Natural killer cell (primary cell): Measurements from ENCODE around the gene CDH23. TPM values are rescaled to one million over a fixed set of nuclear protein-coding genes. Genes with fewer than 3 reads are reported as not detected.

Experiments used
- ATAC-seq, 3 donors: fragments of 150-1000 bp in 2 of 3; fragments of 200-7000 bp in 1 of 3; cut with Tn5 transposase; 1 replicate in 1 of 3; 2 replicates in 2 of 3; pipeline ENCODE4 v1.10.0; 2021; ENCODE audit warnings: mild to moderate bottlenecking in 2 of 3, moderate library complexity in 2 of 3
- DNase-seq, 2 donors: peaks; one replicate each; pipeline versions ENCODE4 v3.0.0 to v3.0.0-alpha.2; 2013 to 2021; ENCODE audit warnings: mixed read lengths in 1 of 2
- H3K27ac ChIP-seq: one replicate; pipeline ENCODE4 v1.5.1; 2013; ENCODE audit warnings: mild to moderate bottlenecking, low read length
- H3K27me3 ChIP-seq: one replicate; pipeline ENCODE4 v1.6.1; 2013; ENCODE audit warnings: low read length; ENCODE audit not compliant: control insufficient read depth, insufficient read depth
- H3K36me3 ChIP-seq: one replicate; pipeline ENCODE4 v1.6.1; 2013; ENCODE audit warnings: low read length; ENCODE audit not compliant: control insufficient read depth, insufficient read depth
- H3K4me1 ChIP-seq: one replicate; pipeline ENCODE4 v1.6.1; 2013; ENCODE audit warnings: low read length; ENCODE audit not compliant: control insufficient read depth, insufficient read depth
- H3K4me3 ChIP-seq: one replicate; pipeline ENCODE4 v1.5.1; 2013; ENCODE audit warnings: low read length
- H3K9me3 ChIP-seq: one replicate; pipeline ENCODE4 v1.6.1; 2013; ENCODE audit warnings: low read length; ENCODE audit not compliant: control insufficient read depth, insufficient read depth
- H3K27ac Mint-ChIP-seq, 2 donors: one replicate each; pipeline ENCODE4 v1.8.0; 2022; ENCODE audit warnings: mild to moderate bottlenecking in 2 of 2, mixed read lengths in 2 of 2, moderate library complexity in 1 of 2
- H3K27me3 Mint-ChIP-seq, 2 donors: one replicate each; pipeline ENCODE4 v1.8.0; 2022; ENCODE audit warnings: low read depth in 2 of 2, mixed read lengths in 2 of 2
- H3K36me3 Mint-ChIP-seq: one replicate; pipeline ENCODE4 v1.8.0; 2022; ENCODE audit warnings: mixed read lengths
- H3K4me1 Mint-ChIP-seq, 2 donors: one replicate each; pipeline ENCODE4 v1.8.0; 2022; ENCODE audit warnings: mixed read lengths in 2 of 2
- H3K4me3 Mint-ChIP-seq: one replicate; pipeline ENCODE4 v1.8.0; 2022; ENCODE audit warnings: mild to moderate bottlenecking, moderate library complexity, mixed read lengths
- H3K9me3 Mint-ChIP-seq, 2 donors: one replicate each; pipeline ENCODE4 v1.8.0; 2022; ENCODE audit warnings: mixed read lengths in 2 of 2
- WGBS: methylation state at CpG from one replicate; pipeline ENCODE4 v1.1.7; 2013; ENCODE audit warnings: missing lambda C conversion rate; ENCODE audit not compliant: insufficient coverage; 5-methylcytosine and 5-hydroxymethylcytosine counted together
- intact Hi-C: fragments of 100-400 bp; cut with micrococcal nuclease; formaldehyde crosslinking; loops from one replicate; pipeline ENCODE4 v1.14.2; 2022
- total RNA-seq, 4 donors: library from RNA; stranded (reverse); fragments of 120-200 nt in 1 of 4; gene quantifications; one replicate each; pipeline versions ENCODE4 v1.2.3 to v1.2.4, GENCODE V29; 2013 to 2022
- TF ChIP-seq, protein P1 (sequence below): fragments of 200-600 bp; IDR thresholded peaks from one replicate; pipeline ENCODE4 v1.8.0; 2022; ENCODE audit warnings: antibody characterized with exemption

Gene CDH23
- total RNA-seq, 3 donors from 2014 or later (not counting 1 experiment from before 2014, with no cell fraction given) = 1.2 to 6.0 (median 4.3) TPM

DNA sequence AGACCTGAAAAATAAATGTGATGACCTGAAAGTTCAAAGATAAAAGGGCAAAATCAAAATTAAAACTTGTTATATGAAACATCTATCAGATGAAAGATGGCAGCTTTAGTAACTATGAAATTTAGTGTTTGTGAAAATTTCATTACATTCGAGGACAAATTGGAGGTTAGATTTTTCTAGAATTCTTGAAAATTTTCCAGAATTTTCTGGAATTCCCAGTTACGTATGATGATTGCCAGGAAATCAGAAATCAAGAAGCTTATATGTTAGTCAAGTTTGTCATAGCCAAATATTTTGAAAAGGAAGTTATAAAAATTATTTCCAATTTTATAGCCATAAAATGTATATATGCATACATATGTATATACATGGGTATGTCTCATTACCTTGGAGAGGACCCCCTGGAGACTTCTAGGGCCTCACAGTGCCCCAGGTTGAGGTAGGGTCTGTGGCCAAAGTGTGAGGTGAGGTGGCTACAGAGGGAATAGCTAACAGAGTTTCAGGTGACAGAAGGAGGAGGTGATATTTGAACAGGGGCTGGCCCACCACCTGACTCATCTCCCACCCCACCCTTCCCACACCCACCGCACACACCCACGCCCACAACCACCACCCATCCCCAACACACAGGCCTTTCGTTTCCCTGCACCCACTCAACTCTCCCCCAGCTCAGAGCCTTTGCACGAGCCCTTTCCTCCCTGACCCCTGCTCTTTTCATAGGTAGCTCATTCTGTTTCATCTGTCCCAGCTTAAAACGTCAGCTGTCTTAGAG, 301.4 kb downstream of the CDH23 start:
- Mint-ChIP-seq H3K27me3 (peaks cover 0 to 2% of the 10 kb centered on the region in 2 donors), H3K4me3 (peak overlapping the region; percentile 66), H3K36me3 (no peaks in the 10 kb centered on the region), H3K4me1 (peaks cover 44 to 71% of the 10 kb centered on the region in 2 donors), H3K9me3 (no peaks in the 10 kb centered on the region), H3K27ac (peak overlapping the region; percentile 76 to 82)
- DNase-seq (peak; percentile 62 to 69), ATAC-seq (peak; percentile 71 to 84 (median 75))
- no peaks in the 10 kb centered on the region for H3K9me3 ChIP-seq
- 22% methylated on average over 6 of the region's 7 CpGs for WGBS
- H3K4me3 ChIP-seq = no peak overlapping the region
- H3K27me3 ChIP-seq = no peaks in the 10 kb centered on the region
- peaks cover 88% of the 10 kb centered on the region for H3K4me1 ChIP-seq
- intact Hi-C loops = loop anchor here (5.0 kb wide), 1 partner anchor 44 kb away; no protein-coding TSS in a partner anchor
- peak overlapping the region; percentile 27 for H3K27ac ChIP-seq
- H3K36me3 ChIP-seq = no peaks in the 10 kb centered on the region
- TF ChIP-seq, protein P1, sequence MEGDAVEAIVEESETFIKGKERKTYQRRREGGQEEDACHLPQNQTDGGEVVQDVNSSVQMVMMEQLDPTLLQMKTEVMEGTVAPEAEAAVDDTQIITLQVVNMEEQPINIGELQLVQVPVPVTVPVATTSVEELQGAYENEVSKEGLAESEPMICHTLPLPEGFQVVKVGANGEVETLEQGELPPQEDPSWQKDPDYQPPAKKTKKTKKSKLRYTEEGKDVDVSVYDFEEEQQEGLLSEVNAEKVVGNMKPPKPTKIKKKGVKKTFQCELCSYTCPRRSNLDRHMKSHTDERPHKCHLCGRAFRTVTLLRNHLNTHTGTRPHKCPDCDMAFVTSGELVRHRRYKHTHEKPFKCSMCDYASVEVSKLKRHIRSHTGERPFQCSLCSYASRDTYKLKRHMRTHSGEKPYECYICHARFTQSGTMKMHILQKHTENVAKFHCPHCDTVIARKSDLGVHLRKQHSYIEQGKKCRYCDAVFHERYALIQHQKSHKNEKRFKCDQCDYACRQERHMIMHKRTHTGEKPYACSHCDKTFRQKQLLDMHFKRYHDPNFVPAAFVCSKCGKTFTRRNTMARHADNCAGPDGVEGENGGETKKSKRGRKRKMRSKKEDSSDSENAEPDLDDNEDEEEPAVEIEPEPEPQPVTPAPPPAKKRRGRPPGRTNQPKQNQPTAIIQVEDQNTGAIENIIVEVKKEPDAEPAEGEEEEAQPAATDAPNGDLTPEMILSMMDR = no peak

DNA sequence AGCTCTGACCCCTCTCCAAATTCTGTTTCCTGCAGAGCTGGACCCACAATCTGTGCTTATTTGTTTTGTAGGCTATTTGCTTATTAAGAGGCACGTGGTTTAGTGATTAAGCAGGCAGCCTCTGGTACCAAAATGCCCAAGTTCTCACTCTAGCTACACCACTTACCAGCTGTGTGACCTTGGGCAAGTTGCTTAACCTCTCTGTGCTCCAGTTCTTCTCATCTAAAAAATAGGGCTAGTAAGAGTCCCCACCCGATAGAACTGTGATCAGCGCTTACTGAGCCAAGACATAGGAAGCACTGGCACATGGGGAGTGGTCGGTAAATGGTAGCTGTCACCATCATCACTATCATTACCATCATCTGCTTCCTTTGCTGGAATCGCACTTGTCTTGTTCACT, 302.0 kb downstream of the CDH23 start:
- Mint-ChIP-seq H3K27ac (peak overlapping the region; percentile 76 to 82), H3K4me3 (peak overlapping the region; percentile 66)
- H3K4me1 ChIP-seq = peaks cover 85% of the 10 kb centered on the region

DNA sequence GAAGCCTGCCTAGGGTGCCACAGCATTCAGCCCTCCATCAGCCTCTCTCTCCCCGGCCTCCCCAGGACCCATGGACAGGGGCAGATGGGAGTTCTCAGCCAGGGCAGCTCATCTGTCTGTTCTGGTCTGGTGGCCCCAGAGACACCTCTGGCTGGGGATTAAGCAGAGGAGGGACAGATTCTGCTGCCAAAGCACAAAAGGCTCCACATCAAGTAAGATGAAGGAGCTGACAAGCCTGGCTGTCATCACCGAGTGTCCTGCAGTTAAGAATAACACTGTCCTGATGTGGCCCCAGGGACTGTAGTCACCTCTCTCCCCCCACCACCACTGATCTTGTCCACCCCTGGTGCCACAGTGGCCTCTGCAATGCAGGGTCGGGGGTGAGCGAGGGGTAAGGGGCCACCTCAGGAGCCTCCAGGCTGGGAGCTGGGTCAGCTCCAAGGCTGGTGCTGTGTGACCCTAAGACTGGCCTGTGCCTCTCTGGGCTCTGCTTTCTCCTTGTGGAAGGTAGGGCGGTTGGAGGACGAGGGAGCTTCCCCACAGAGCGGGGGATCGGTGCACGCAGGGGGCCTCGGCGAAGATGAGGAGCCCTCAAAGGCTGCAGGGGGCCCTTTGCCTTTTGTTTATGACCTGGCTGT, 304.1 kb downstream of the CDH23 start:
- intact Hi-C loops = no loop called here
- no peak for DNase-seq
- H3K27ac ChIP-seq = no peak overlapping the region
- Mint-ChIP-seq H3K36me3 (no peaks in the 10 kb centered on the region), H3K27ac (peak overlapping the region in 1 of 2 donors; percentile 36), H3K4me1 (peaks cover 32 to 47% of the 10 kb centered on the region in 2 donors), H3K9me3 (no peaks in the 10 kb centered on the region), H3K4me3 (no peak overlapping the region), H3K27me3 (peaks cover 0 to 2% of the 10 kb centered on the region in 2 donors)
- ATAC-seq = no peak
- TF ChIP-seq, protein P1 = no peak
- H3K4me3 ChIP-seq = no peak overlapping the region
- H3K27me3 ChIP-seq = no peaks in the 10 kb centered on the region
- WGBS = 94% methylated on average over 11 of the region's 11 CpGs
- no peaks in the 10 kb centered on the region for H3K9me3 ChIP-seq
- no peaks in the 10 kb centered on the region for H3K36me3 ChIP-seq
- peaks cover 64% of the 10 kb centered on the region for H3K4me1 ChIP-seq

More for the DNA sequence above, 302.0 kb downstream of the CDH23 start:
- peak in 2 of 3 donors; percentile 2 to 10 for ATAC-seq
- Mint-ChIP-seq H3K36me3 (no peaks in the 10 kb centered on the region), H3K4me1 (peaks cover 44 to 67% of the 10 kb centered on the region in 2 donors), H3K9me3 (no peaks in the 10 kb centered on the region), H3K27me3 (peaks cover 0 to 2% of the 10 kb centered on the region in 2 donors)
- no peak for DNase-seq
- intact Hi-C loops = loop anchor here (5.0 kb wide), 1 partner anchor 44 kb away; no protein-coding TSS in a partner anchor
- no peak overlapping the region for H3K4me3 ChIP-seq
- H3K9me3 ChIP-seq = no peaks in the 10 kb centered on the region
- no peaks in the 10 kb centered on the region for H3K27me3 ChIP-seq
- TF ChIP-seq, protein P1 = no peak
- whole genome bisulfite sequencing = 49% methylated on average over 4 of the region's 5 CpGs
- H3K36me3 ChIP-seq = no peaks in the 10 kb centered on the region
- peak overlapping the region; percentile 27 for H3K27ac ChIP-seq
